Panc1 (cell line): Measurements from ENCODE around the gene GGTLC1.

Experiments
- CTCF ChIP-seq: fragments of 450-650 bp; IDR thresholded peaks from 2 replicates; pipeline ENCODE4 v1.5.1; 2017; ENCODE audit warnings: mild to moderate bottlenecking
- POLR2AphosphoS5 ChIP-seq: IDR thresholded peaks from 2 replicates; pipeline ENCODE4 v1.6.1; 2012; ENCODE audit warnings: mild to moderate bottlenecking, low read depth, low read length, moderate library complexity
- REST ChIP-seq, 2 experiments: IDR thresholded peaks; 2 replicates each; pipeline ENCODE4 v1.6.1; 2011 to 2012; ENCODE audit warnings: low read depth in 2 of 2, control low read depth in 1 of 2, low read length in 1 of 2, mild to moderate bottlenecking in 1 of 2, moderate library complexity in 1 of 2; ENCODE audit not compliant: insufficient read depth in 1 of 2
- SIN3A ChIP-seq: IDR thresholded peaks from 2 replicates; pipeline ENCODE4 v1.6.1; 2012; ENCODE audit warnings: low read depth, mild to moderate bottlenecking, low read length, moderate library complexity, borderline replicate concordance; ENCODE audit not compliant: insufficient read depth
- TCF7L2 ChIP-seq: IDR thresholded peaks from 2 replicates; pipeline ENCODE4 v1.6.1; 2011; ENCODE audit warnings: mild to moderate bottlenecking, low read depth, low read length, inconsistent platforms

GRCh38 chr20:24007758-24008157 is 19.2 kb upstream of the GGTLC1 start:
- TF ChIP-seq CTCF = no peak
- no peak for TF ChIP-seq SIN3A
- TF ChIP-seq POLR2AphosphoS5 = no peak
- TF ChIP-seq REST (IDR thresholded peaks at IDR 0.05; ENCODE audit: insufficient read depth in 1 of 2, low read depth in 2 of 2, low read length in 1 of 2) = no peak
- TF ChIP-seq TCF7L2 = no peak
